IMR-90 (cell line): ENCODE measurements around the gene DPP10.

Experiments used
- BHLHE40 ChIP-seq: fragments of 150-350 bp; IDR thresholded peaks from 2 replicates; pipeline ENCODE4 v1.6.1; 2016; ENCODE audit warnings: mild to moderate bottlenecking, low read depth, low read length
- CEBPB ChIP-seq: IDR thresholded peaks from 2 replicates; pipeline ENCODE4 v1.6.1; 2012; ENCODE audit warnings: low read depth, low read length, improper control_type of control experiment
- CHD1 ChIP-seq: IDR thresholded peaks from 2 replicates; pipeline ENCODE4 v1.6.1; 2012; ENCODE audit warnings: low read depth, low read length, improper control_type of control experiment
- CTCF ChIP-seq: conservative IDR thresholded peaks from 2 replicates; pipeline ENCODE4 v1.5.1; 2012; ENCODE audit warnings: mild to moderate bottlenecking, low read depth, low read length, improper control_type of control experiment
- ELK1 ChIP-seq: fragments of 150-350 bp; IDR thresholded peaks from 2 replicates; pipeline ENCODE4 v1.6.1; 2016; ENCODE audit warnings: low read depth, mild to moderate bottlenecking, low read length, moderate library complexity, borderline replicate concordance
- MAFK ChIP-seq: IDR thresholded peaks from 2 replicates; pipeline ENCODE4 v1.6.1; 2012; ENCODE audit warnings: low read depth, low read length, improper control_type of control experiment
- MXI1 ChIP-seq: IDR thresholded peaks from 2 replicates; pipeline ENCODE4 v1.6.1; 2012; ENCODE audit warnings: low read depth, mild to moderate bottlenecking, low read length, moderate library complexity, borderline replicate concordance
- POLR2A ChIP-seq: IDR thresholded peaks from 2 replicates; pipeline ENCODE4 v1.6.1; 2012; ENCODE audit warnings: mild to moderate bottlenecking, low read depth, low read length
- RAD21 ChIP-seq: IDR thresholded peaks from 2 replicates; pipeline ENCODE4 v1.6.1; 2012; ENCODE audit warnings: low read length, improper control_type of control experiment
- RCOR1 ChIP-seq: IDR thresholded peaks from 2 replicates; pipeline ENCODE4 v1.6.1; 2012; ENCODE audit warnings: mild to moderate bottlenecking, low read length, improper control_type of control experiment; ENCODE audit not compliant: insufficient replicate concordance
- USF2 ChIP-seq: fragments of 150-350 bp; IDR thresholded peaks from 2 replicates; pipeline ENCODE4 v1.6.1; 2017; ENCODE audit warnings: mild to moderate bottlenecking, antibody characterized with exemption, low read length, low read depth

- no peak for TF ChIP-seq POLR2A
- TF ChIP-seq CTCF, result no peak
- TF ChIP-seq CEBPB, result no peak
- TF ChIP-seq CHD1, result no peak
- no peak for TF ChIP-seq MAFK
- TF ChIP-seq RAD21, result no peak
- TF ChIP-seq BHLHE40, result no peak
- no peak for TF ChIP-seq MXI1
- no peak for TF ChIP-seq USF2
- no peak for TF ChIP-seq RCOR1
- TF ChIP-seq ELK1, result no peak
Measured at GRCh38 chr2:114728372-114728771, 285.9 kb downstream of the DPP10 start.
